Astrocyte of the cerebellum (primary cell): ENCODE results near the gene ZBTB20.
A peak's percentile ranks its signal among the peaks of the same experiment; 100 is the strongest.

Experiments used
- DNase-seq: peaks from one replicate; pipeline ENCODE4 v3.0.0-alpha.2; 2011; ENCODE audit warnings: low read depth
- H3K4me3 ChIP-seq: 2 replicates; pipeline ENCODE4 v1.5.1; 2011; ENCODE audit warnings: mild to moderate bottlenecking, low read depth, low read length, moderate library complexity
- in situ Hi-C: cut with HindIII; loops from 2 replicates; pipeline ENCODE4 v1.10.0; 2017; ENCODE audit warnings: low sequenced_read_pairs
- TF ChIP-seq, protein P1 (sequence below): IDR thresholded peaks from 2 replicates; pipeline ENCODE4 v1.5.1; 2012; ENCODE audit warnings: low read length, low read depth, moderate library complexity, mild to moderate bottlenecking; ENCODE audit errors: missing control alignments

ZBTB20 gene

DNA sequence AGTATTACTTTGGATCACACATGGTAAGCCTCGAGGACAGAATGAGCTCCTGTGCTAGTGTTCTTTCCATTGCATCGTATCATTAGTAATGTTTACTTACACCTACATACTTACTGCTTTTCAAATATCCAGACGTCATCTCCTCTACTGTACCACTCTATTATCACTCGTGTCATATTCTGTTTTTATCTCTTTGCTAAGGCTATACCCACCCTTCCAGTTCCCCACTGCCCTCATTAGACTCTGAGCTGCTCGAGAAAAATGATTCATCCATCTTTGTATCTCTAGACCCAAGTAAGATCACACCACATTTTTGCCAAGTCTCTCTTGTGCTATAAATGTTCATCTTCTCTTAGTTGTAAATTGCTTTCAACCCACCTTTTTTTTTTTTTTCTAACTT lies 607.6 kb downstream of the ZBTB20 start:
- H3K4me3 ChIP-seq, result no peak overlapping the region
- DNase-seq, result no peak
- in situ Hi-C loops, result no loop called here
- TF ChIP-seq, protein P1, sequence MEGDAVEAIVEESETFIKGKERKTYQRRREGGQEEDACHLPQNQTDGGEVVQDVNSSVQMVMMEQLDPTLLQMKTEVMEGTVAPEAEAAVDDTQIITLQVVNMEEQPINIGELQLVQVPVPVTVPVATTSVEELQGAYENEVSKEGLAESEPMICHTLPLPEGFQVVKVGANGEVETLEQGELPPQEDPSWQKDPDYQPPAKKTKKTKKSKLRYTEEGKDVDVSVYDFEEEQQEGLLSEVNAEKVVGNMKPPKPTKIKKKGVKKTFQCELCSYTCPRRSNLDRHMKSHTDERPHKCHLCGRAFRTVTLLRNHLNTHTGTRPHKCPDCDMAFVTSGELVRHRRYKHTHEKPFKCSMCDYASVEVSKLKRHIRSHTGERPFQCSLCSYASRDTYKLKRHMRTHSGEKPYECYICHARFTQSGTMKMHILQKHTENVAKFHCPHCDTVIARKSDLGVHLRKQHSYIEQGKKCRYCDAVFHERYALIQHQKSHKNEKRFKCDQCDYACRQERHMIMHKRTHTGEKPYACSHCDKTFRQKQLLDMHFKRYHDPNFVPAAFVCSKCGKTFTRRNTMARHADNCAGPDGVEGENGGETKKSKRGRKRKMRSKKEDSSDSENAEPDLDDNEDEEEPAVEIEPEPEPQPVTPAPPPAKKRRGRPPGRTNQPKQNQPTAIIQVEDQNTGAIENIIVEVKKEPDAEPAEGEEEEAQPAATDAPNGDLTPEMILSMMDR, result no peak

DNA sequence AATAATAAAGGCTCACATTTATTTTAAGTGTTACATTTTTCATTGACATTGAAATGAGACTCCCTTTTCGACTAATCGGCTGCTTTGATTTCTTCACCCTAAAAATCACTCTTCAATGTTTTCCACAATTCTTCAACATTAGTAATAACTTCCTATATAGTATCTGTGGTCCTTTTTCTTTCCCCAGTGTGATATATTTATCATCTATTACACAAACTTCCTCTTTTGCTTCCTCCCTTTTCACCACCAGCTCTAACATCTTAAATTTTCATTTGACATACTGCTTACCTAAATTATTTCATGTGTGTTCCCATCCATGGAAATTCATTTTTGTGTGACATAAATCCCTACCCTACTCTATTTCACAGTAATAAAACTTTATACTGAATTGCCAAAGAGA lies 608.9 kb downstream of the ZBTB20 start:
- no peak overlapping the region for H3K4me3 ChIP-seq
- no peak for DNase-seq
- TF ChIP-seq, protein P1, result no peak
- in situ Hi-C loops, result no loop called here

DNA sequence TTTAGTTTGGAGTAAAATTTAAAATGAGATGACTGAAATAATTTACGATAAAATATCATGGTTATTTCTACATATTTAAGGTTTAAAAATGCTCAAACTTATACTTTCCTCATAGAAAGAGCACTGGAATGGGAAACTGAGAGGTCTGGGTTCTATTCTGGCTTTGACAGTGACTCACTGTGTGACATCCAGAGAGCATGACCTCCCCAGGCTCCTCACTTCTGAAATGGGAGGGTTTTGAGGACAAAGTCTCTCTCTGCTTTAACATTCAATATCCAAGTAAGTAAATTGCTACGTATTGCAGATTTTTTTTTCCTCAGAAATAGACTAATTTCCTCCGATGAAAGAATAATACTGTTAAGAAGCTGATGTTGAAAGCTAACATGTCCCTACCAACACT lies 618.6 kb downstream of the ZBTB20 start:
- in situ Hi-C loops, result no loop called here
- TF ChIP-seq, protein P1, result no peak
- no peak for DNase-seq
- H3K4me3 ChIP-seq, result no peak overlapping the region

DNA sequence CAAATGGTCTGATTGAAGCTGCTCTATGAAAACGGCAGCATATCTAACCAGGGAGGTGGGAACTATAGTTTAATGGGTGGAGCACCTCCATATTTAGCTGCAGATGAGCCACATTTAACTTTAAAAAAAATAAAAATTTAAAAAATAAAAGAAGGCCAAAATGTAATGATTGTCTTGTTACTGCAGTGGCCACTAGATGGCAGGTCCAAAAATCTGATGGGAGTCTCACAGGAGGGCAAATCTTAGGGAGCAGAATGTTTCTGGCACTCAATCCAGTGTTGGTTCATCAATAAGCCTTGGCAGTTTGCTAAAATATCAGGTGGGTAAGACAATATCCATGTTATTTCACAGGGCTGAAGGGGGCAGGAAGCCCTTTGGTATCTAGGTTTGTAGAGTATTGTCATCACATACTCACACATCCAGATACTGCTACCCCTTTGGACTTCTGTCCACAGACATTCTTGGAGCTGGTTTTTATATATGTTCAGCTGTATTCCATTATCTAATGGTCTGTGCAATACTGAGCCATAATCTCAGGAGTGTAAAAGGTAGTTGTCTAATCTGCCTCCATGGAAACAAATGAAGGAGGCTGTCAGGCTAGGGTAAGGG lies 619.9 kb downstream of the ZBTB20 start:
- DNase-seq, result no peak
- no peak overlapping the region for H3K4me3 ChIP-seq
- in situ Hi-C loops, result no loop called here
- TF ChIP-seq, protein P1, result peak; percentile 66

DNA sequence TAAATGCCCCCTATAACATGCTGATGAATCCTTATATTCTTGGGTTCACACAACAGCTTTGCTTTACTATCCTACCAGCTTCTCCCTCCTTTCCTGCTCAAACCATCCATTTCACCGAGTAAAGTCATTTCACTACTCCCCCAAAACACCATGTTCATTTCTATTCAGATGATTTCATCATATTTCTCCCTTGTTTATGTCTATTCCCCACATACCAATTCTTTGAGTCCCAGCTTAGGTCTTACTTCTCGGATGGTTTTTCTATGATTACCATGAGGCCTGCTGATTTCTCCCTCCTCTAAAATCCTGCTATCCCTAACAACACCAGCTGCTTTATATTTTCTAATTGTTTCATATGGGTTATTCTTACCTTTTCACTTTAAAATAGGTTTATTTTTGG lies 621.8 kb downstream of the ZBTB20 start:
- TF ChIP-seq, protein P1, result no peak
- H3K4me3 ChIP-seq, result no peak overlapping the region
- no peak for DNase-seq
- in situ Hi-C loops, result no loop called here

DNA sequence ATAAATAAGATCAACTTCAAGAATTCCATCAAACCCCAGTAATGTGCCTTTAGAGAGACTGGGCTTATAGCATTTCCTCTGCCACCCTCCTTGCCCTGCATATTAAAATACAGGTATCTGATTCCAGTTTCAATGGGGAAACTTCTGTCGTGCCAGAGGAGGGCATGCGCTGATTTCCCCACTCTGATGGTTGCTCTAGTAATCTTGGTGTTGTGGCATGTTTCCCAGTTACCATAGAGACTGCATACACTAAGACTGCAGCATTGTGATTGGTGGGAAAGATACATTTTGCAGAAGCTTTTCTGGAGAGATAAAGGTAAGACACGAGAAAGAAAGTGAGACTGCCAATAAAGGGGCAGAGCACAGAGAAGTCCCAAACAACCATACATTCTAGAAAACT lies 627.7 kb downstream of the ZBTB20 start:
- TF ChIP-seq, protein P1, result no peak
- no peak for DNase-seq
- no peak overlapping the region for H3K4me3 ChIP-seq
- in situ Hi-C loops, result no loop called here
